ENCODE results near the gene HOXA3.

HOXA3 gene

GRCh38 chr7:27106901-27107240 lies 45.5 kb downstream of the HOXA3 start:
- no peak for TF ChIP-seq EZH2phosphoT487 (IDR thresholded peaks at IDR 0.05; ENCODE audit: borderline replicate concordance, low read length)
- no peak for TF ChIP-seq CTCF (IDR thresholded peaks at IDR 0.05; ENCODE audit: low read depth, low read length, poor library complexity, severe bottlenecking)
- no peak overlapping the region for H3K4me2 ChIP-seq (ENCODE audit: low read length)
- no peaks in the 10 kb centered on the region for H3K4me1 ChIP-seq (ENCODE audit: control insufficient read depth, low read length)
- H3K9me2 ChIP-seq (replicated peaks; ENCODE audit: control insufficient read depth, low read length), result no peaks in the 10 kb centered on the region
- 0 out of 2 replicates have a peak, but pooled peaks cover 2% of the 10 kb centered on the region for H3F3A ChIP-seq (ENCODE audit: control insufficient read depth, insufficient read depth)
- no peaks in the 10 kb centered on the region for H3K9me3 ChIP-seq (ENCODE audit: control insufficient read depth, insufficient read depth, low read length)
- H3K27ac ChIP-seq (ENCODE audit: low read depth, low read length), result no peak overlapping the region
- no peaks in the 10 kb centered on the region for H4K20me1 ChIP-seq (ENCODE audit: control insufficient read depth, insufficient read depth, low read depth, low read length)
- peaks cover 25% of the 10 kb centered on the region for H3K27me3 ChIP-seq (ENCODE audit: control insufficient read depth, low read length)
- H3K4me3 ChIP-seq (ENCODE audit: low read length), result no peak overlapping the region
- H3K79me2 ChIP-seq (ENCODE audit: control insufficient read depth, low read length), result no peaks in the 10 kb centered on the region
- H3K36me3 ChIP-seq (ENCODE audit: control insufficient read depth, low read length), result no peaks in the 10 kb centered on the region

GRCh38 chr7:27106181-27106900 lies 46.0 kb downstream of the HOXA3 start:
- Histone ChIP-seq H3K4me3 (ENCODE audit: low read length) (no peak overlapping the region), H3K4me2 (ENCODE audit: low read length) (no peak overlapping the region), H3K9me2 (replicated peaks; ENCODE audit: control insufficient read depth, low read length) (no peaks in the 10 kb centered on the region), H3K36me3 (ENCODE audit: control insufficient read depth, low read length) (no peaks in the 10 kb centered on the region), H3K4me1 (ENCODE audit: control insufficient read depth, low read length) (no peaks in the 10 kb centered on the region), H3K27me3 (ENCODE audit: control insufficient read depth, low read length) (peaks cover 28% of the 10 kb centered on the region), H4K20me1 (ENCODE audit: control insufficient read depth, insufficient read depth, low read depth, low read length) (no peaks in the 10 kb centered on the region), H3K27ac (ENCODE audit: low read depth, low read length) (no peak overlapping the region), H3F3A (ENCODE audit: control insufficient read depth, insufficient read depth) (0 out of 2 replicates have a peak, but pooled peaks cover 2% of the 10 kb centered on the region), H3K9me3 (ENCODE audit: control insufficient read depth, insufficient read depth, low read length) (no peaks in the 10 kb centered on the region), H3K79me2 (ENCODE audit: control insufficient read depth, low read length) (no peaks in the 10 kb centered on the region)
- TF ChIP-seq CTCF (IDR thresholded peaks at IDR 0.05; ENCODE audit: low read depth, low read length, poor library complexity, severe bottlenecking) (no peak), EZH2phosphoT487 (IDR thresholded peaks at IDR 0.05; ENCODE audit: borderline replicate concordance, low read length) (no peak)

GRCh38 chr7:27105301-27106031 lies 46.9 kb downstream of the HOXA3 start:
- Histone ChIP-seq H3K9me2 (replicated peaks; ENCODE audit: control insufficient read depth, low read length) (no peaks in the 10 kb centered on the region), H3K4me1 (ENCODE audit: control insufficient read depth, low read length) (no peaks in the 10 kb centered on the region), H3K79me2 (ENCODE audit: control insufficient read depth, low read length) (no peaks in the 10 kb centered on the region), H3K4me2 (ENCODE audit: low read length) (no peak overlapping the region), H3F3A (ENCODE audit: control insufficient read depth, insufficient read depth) (0 out of 2 replicates have a peak, but pooled peaks cover 2% of the 10 kb centered on the region), H3K4me3 (ENCODE audit: low read length) (no peak overlapping the region), H3K27ac (ENCODE audit: low read depth, low read length) (no peak overlapping the region), H4K20me1 (ENCODE audit: control insufficient read depth, insufficient read depth, low read depth, low read length) (no peaks in the 10 kb centered on the region), H3K9me3 (ENCODE audit: control insufficient read depth, insufficient read depth, low read length) (no peaks in the 10 kb centered on the region), H3K27me3 (ENCODE audit: control insufficient read depth, low read length) (peaks cover 28% of the 10 kb centered on the region), H3K36me3 (ENCODE audit: control insufficient read depth, low read length) (no peaks in the 10 kb centered on the region)
- TF ChIP-seq CTCF (IDR thresholded peaks at IDR 0.05; ENCODE audit: low read depth, low read length, poor library complexity, severe bottlenecking) (no peak), EZH2phosphoT487 (IDR thresholded peaks at IDR 0.05; ENCODE audit: borderline replicate concordance, low read length) (no peak)

Data from DOHH2 (cell line).